ENCODE measurements around the gene SMIM20.

SMIM20 gene

GRCh38 chr4:25926462-25926861, 12.4 kb downstream of the SMIM20 start:
- DNase-seq (ENCODE audit: low read depth) = no peak

GRCh38 chr4:25927361-25928195, 13.6 kb downstream of the SMIM20 start:
- DNase-seq (ENCODE audit: low read depth) = no peak

GRCh38 chr4:25928379-25929297, 14.6 kb downstream of the SMIM20 start:
- peak; percentile 54 for DNase-seq (ENCODE audit: low read depth)

GRCh38 chr4:25929298-25929686, 15.3 kb downstream of the SMIM20 start:
- DNase-seq (ENCODE audit: low read depth) = no peak

- no peak for DNase-seq (ENCODE audit: low read depth)
Observed at GRCh38 chr4:25930731-25931354, 16.8 kb downstream of the SMIM20 start.

- no peak for DNase-seq (ENCODE audit: low read depth)
Observed at GRCh38 chr4:25936696-25937095, 22.7 kb downstream of the SMIM20 start.

GRCh38 chr4:25937801-25938200, 23.8 kb downstream of the SMIM20 start:
- DNase-seq (ENCODE audit: low read depth) = peak; percentile 78

GRCh38 chr4:25938366-25938765, 24.3 kb downstream of the SMIM20 start:
- no peak for DNase-seq (ENCODE audit: low read depth)

GRCh38 chr4:25938787-25939186, 24.8 kb downstream of the SMIM20 start:
- peak; percentile 68 for DNase-seq (ENCODE audit: low read depth)

GRCh38 chr4:25939330-25939729, 25.3 kb downstream of the SMIM20 start:
- DNase-seq (ENCODE audit: low read depth) = no peak

- no peak for DNase-seq (ENCODE audit: low read depth)
Observed at GRCh38 chr4:25941457-25942221, 27.6 kb downstream of the SMIM20 start.

- peak; percentile 53 for DNase-seq (ENCODE audit: low read depth)
Observed at GRCh38 chr4:25943312-25943711, 29.3 kb downstream of the SMIM20 start.

- no peak for DNase-seq (ENCODE audit: low read depth)
Observed at GRCh38 chr4:25943805-25944204, 29.8 kb downstream of the SMIM20 start.

- DNase-seq (ENCODE audit: low read depth) = no peak
Observed at GRCh38 chr4:25948051-25948450, 34.0 kb downstream of the SMIM20 start.

GRCh38 chr4:25949173-25949748, 35.2 kb downstream of the SMIM20 start:
- DNase-seq (ENCODE audit: low read depth) = no peak

- no peak for DNase-seq (ENCODE audit: low read depth)
Observed at GRCh38 chr4:25949994-25950393, 36.0 kb downstream of the SMIM20 start.

- DNase-seq (ENCODE audit: low read depth) = no peak
Observed at GRCh38 chr4:25950461-25951389, 36.7 kb downstream of the SMIM20 start.

GRCh38 chr4:25951390-25951952, 37.5 kb downstream of the SMIM20 start:
- no peak for DNase-seq (ENCODE audit: low read depth)

- DNase-seq (ENCODE audit: low read depth) = no peak
Observed at GRCh38 chr4:25953740-25954139, 39.7 kb downstream of the SMIM20 start.
